ENCODE results near the gene LRRC28.
A peak's percentile ranks its signal among the peaks of the same experiment; 100 is the strongest.

LRRC28 gene

DNA sequence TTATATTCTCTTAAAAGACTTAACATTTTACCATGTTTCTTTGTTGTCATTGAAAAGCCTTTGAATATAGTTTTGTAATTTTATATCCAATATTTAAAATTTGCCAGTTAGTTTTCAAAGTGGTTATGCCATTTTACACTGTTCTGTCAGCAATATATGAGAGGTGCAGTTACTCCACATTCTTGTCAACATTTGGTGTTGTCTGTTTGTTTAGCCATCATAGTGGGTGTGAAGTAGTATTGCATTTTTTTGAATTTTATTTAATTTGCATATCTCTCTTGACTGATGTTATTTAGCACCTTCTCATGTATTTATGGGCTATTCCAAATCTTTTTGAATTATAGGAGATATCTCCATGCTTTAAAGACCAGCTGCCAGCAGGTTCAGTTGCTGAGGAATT lies 40.4 kb downstream of the LRRC28 start:
- H3K36me3 ChIP-seq: peaks cover 24% of the 10 kb centered on the region

DNA sequence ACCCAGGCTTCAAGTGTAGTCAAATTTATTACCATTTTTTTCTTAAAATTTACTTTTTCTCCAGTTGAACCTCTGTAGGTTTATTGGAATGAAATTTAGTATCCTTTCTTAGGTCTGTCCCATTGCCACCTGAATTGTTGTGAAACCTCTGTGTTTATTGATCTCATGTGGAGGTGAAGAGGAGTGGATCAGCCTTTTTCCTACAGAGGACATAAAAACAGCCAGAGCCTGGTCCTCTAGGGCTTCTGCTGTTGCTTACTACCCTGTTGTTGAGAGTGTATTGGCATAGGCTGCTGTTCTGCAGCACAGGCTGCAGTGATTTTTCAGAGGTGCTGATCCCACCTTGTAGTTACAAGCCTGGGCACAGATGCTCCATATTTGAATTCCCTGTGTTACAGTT lies 44.6 kb downstream of the LRRC28 start:
- Histone ChIP-seq H3K36me3 (peaks cover 20% of the 10 kb centered on the region), H3K9ac (no peak overlapping the region), H3K4me3 (no peak overlapping the region), H3K4me1 (no peaks in the 10 kb centered on the region), H4K20me1 (no peaks in the 10 kb centered on the region), H3K27me3 (no peaks in the 10 kb centered on the region), H3K27ac (no peak overlapping the region), H3K4me2 (no peak overlapping the region), H3K9me3 (peaks cover 8% of the 10 kb centered on the region; the same call in 1 of the 2 replicates)
- TF ChIP-seq Cebpa-rat (IDR thresholded peaks at IDR 0.05): no peak

More for the DNA sequence above, 40.4 kb downstream of the LRRC28 start:
- Histone ChIP-seq H3K9ac (no peak overlapping the region), H3K9me3 (peaks cover 8% of the 10 kb centered on the region; the same call in 1 of the 2 replicates), H3K4me1 (no peaks in the 10 kb centered on the region), H3K4me3 (no peak overlapping the region), H3K27me3 (no peaks in the 10 kb centered on the region), H4K20me1 (no peaks in the 10 kb centered on the region), H3K4me2 (no peak overlapping the region), H3K27ac (no peak overlapping the region)
- no peak for TF ChIP-seq Cebpa-rat (IDR thresholded peaks at IDR 0.05)

DNA sequence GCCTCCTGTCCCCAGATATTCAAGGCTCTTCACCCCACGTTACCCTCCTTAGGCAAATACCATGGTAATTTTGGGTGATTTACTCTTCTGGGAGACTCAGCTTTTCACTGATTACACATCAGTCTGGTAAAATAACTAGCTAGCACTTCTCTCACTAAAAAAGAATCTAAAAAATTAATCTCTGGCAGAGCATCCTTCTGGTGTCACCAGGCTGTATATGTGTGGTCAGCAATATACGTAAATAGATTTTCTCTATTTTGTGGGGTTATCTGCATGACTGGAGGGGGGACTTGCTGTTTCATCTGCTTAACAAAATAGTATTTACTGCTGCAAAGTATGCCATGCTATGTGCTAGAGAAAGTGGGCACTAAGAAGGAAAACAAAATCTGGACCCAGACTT lies 45.1 kb downstream of the LRRC28 start:
- Histone ChIP-seq H3K27me3 (no peaks in the 10 kb centered on the region), H3K4me1 (no peaks in the 10 kb centered on the region), H3K4me3 (no peak overlapping the region), H3K9ac (no peak overlapping the region), H3K9me3 (peaks cover 8% of the 10 kb centered on the region; the same call in 1 of the 2 replicates), H4K20me1 (no peaks in the 10 kb centered on the region), H3K36me3 (peaks cover 19% of the 10 kb centered on the region), H3K4me2 (no peak overlapping the region), H3K27ac (no peak overlapping the region)
- no peak for TF ChIP-seq Cebpa-rat (IDR thresholded peaks at IDR 0.05)

DNA sequence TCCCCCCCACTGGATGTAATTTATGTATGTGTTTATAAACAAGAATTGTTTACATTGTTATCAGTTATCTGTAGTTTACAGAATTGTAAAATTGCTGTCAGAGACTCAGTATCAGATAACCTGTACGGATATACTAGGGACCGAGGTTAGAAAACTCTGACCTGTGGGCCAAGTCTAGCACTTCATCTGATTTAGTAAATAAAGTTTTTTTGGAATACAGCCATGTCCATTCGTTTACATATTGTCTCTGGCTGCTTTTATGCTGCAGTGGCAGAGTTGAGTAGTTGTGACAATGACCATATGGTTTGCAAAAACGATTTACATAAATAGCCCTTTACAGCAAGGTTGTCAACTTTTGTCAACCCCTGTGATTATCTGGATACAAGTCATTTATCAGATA lies 52.6 kb downstream of the LRRC28 start:
- no peak for TF ChIP-seq Cebpa-rat (IDR thresholded peaks at IDR 0.05)
- Histone ChIP-seq H3K9me3 (no peaks in the 10 kb centered on the region), H3K9ac (no peak overlapping the region), H3K36me3 (no peaks in the 10 kb centered on the region), H3K27me3 (no peaks in the 10 kb centered on the region), H3K4me1 (no peaks in the 10 kb centered on the region), H3K4me2 (no peak overlapping the region), H3K27ac (no peak overlapping the region), H3K4me3 (no peak overlapping the region), H4K20me1 (no peaks in the 10 kb centered on the region)

DNA sequence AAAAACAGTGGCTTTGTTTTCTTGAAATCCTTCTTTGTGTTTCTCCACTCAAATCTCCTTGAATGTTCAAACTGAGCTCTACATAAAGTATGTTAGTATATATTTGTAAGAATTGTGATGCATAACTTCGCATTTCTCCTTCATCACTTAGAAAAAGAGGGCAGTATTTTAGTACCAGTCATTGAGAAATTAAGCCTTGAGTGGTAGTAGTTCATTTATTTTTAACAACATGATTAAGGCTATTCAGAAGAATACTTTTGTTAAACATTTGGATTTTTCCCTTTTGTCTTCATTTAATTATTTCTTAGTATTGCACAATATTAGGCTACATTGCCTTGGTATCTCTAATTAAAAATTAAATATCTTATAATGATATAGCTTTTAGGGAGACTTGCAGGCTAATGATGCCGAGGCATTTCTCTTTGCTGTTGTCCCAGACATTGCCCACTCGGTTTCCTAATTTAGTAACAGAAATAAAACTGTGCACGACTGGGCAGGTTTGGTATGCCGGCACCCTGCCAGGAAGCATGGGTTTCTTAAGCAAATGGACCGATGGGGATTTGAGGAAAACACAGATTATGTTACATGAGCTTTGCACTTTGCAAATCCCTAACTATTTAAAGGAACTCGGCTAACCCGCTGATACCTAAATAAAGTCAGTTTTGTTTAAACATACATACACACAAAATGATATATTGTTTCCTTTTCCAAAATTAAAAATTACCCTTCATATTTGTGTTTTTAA lies 54.7 kb downstream of the LRRC28 start:
- Histone ChIP-seq H3K4me2 (no peak overlapping the region), H3K9me3 (0 out of 2 replicates have a peak, but pooled peaks cover 4% of the 10 kb centered on the region), H3K27ac (no peak overlapping the region), H3K27me3 (no peaks in the 10 kb centered on the region), H3K4me1 (no peaks in the 10 kb centered on the region), H3K4me3 (no peak overlapping the region), H4K20me1 (no peaks in the 10 kb centered on the region), H3K36me3 (no peaks in the 10 kb centered on the region), H3K9ac (no peak overlapping the region)
- 0 out of 2 replicates have a peak, but pooled peaks have one; percentile 32 for TF ChIP-seq Cebpa-rat (IDR thresholded peaks at IDR 0.05)

DNA sequence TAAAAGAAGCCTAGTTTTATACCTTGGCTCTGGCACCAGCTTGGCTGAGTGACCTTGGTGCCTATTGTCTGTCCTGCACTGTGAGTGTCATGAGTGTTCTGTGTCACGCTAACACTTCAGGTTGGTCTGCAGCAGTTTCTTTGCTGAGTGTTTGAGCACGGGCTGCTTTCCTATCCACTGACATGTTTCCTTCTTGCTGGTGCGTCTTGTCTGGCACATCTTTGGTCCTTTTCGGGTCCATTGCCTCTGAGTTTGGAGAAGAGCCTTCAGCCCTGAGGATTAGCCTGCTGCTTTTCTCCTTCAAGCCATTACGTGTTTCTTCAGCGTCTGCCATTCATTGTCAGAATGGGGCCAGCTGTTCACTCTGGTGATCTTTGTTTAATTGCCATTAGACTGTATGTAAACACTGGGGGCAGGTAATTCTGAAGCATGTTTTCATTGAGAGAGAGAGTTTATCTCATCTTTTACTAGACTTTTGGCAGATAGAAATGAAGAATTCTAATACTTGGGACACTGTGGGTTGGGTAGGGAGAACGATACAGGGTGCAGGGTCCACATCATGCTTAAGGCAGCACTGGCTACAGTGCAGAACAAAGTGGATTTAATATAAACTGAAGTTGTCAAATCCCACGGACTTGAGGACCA lies 55.5 kb downstream of the LRRC28 start:
- no peaks in the 10 kb centered on the region for H3K36me3 ChIP-seq
- TF ChIP-seq Cebpa-rat (IDR thresholded peaks at IDR 0.05): no peak
- H3K4me3 ChIP-seq: no peak overlapping the region
- no peaks in the 10 kb centered on the region for H3K4me1 ChIP-seq
- H3K27me3 ChIP-seq: no peaks in the 10 kb centered on the region
- 0 out of 2 replicates have a peak, but pooled peaks cover 4% of the 10 kb centered on the region for H3K9me3 ChIP-seq
- H3K4me2 ChIP-seq: no peak overlapping the region
- no peaks in the 10 kb centered on the region for H4K20me1 ChIP-seq
- no peak overlapping the region for H3K9ac ChIP-seq
- H3K27ac ChIP-seq: no peak overlapping the region

DNA sequence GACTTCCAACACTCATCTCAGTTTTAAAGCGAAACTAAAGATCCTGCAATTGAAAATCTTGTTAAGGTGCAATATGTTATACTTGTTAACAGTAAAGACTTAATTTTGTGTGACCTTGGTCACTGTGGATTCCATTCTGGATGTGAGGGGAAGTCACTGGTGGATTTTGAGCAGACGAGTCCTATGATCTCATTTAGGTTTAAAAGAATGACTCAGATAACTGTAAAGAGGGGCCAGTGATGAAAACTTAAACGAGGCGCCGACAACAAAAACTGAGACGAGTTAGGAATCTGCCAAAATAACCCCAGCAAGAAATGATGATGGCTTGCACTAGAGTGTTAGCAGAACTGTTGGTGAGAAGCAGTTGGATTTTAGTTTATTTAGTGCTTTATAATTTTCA lies 56.5 kb downstream of the LRRC28 start:
- Histone ChIP-seq H3K36me3 (peaks cover 7% of the 10 kb centered on the region; the same call in 1 of the 2 replicates), H3K4me2 (no peak overlapping the region), H3K4me1 (no peaks in the 10 kb centered on the region), H3K4me3 (no peak overlapping the region), H3K9me3 (peaks cover 12% of the 10 kb centered on the region), H3K27ac (no peak overlapping the region), H3K9ac (no peak overlapping the region), H4K20me1 (no peaks in the 10 kb centered on the region), H3K27me3 (no peaks in the 10 kb centered on the region)
- TF ChIP-seq Cebpa-rat (IDR thresholded peaks at IDR 0.05): no peak

DNA sequence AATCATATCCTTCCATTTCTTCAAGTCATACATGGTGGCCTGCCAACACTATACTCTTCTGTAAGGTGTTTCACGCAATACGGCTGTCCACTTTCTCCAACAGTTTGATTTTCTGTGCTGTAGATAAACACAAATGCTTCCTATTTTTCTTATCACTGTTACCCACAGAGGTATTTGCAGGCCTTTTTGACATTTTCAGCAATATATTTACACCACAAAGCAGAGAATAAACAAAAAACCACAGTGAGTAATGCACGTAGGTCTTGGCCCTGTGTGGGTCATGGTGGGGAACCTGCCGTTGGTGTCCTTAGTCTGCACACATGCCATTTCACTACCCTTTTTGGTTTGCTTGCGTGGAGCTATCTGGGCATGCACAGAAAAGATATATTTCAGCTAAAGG lies 59.5 kb downstream of the LRRC28 start:
- Histone ChIP-seq H3K4me2 (no peak overlapping the region), H3K36me3 (peaks cover 10% of the 10 kb centered on the region; the same call in 1 of the 2 replicates), H3K4me1 (no peaks in the 10 kb centered on the region), H3K9me3 (peaks cover 26% of the 10 kb centered on the region), H3K27me3 (no peaks in the 10 kb centered on the region), H3K27ac (no peak overlapping the region), H3K9ac (no peak overlapping the region), H4K20me1 (no peaks in the 10 kb centered on the region), H3K4me3 (no peak overlapping the region)
- TF ChIP-seq Cebpa-rat (IDR thresholded peaks at IDR 0.05): no peak

DNA sequence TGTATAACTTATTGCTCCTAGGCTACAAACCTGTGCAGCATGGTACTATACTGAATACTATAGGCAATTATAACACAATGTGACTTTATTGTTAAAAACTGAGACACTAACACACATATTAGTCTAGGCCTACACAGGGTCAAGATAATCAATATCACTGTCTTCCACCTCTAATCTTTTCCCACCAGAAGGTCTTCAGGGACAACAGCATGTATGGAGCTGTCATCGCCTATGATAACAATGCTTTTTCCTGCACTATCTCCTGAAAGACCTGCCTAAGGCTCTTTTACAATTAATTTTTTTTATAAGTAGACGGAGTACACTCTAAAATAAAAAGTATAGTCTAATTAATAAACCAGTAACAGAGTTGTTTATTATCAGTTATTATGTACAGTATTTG lies 60.9 kb downstream of the LRRC28 start:
- H3K9ac ChIP-seq: no peak overlapping the region

DNA sequence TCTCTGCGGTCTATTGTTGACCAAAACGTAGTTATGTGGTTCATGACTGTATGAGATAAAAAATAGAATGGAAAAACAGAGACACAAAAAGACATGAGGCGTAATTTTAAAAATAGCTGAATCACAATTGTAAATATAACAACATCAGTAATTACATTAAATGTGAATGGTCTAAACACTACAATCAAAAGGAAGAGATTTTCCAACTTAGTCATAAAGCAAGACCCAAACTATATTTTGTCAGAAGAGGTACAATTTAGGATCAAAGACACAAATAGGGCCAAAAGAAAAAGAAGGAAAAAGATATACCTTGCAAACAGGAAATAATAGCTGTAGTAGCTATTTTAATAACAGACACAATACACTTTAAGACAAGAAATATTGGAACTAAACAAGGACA lies 61.5 kb downstream of the LRRC28 start:
- Histone ChIP-seq H3K4me3 (no peak overlapping the region), H3K4me2 (no peak overlapping the region), H3K9me3 (peaks cover 26% of the 10 kb centered on the region), H3K36me3 (peaks cover 10% of the 10 kb centered on the region; the same call in 1 of the 2 replicates), H4K20me1 (no peaks in the 10 kb centered on the region), H3K4me1 (no peaks in the 10 kb centered on the region), H3K27ac (no peak overlapping the region), H3K27me3 (no peaks in the 10 kb centered on the region), H3K9ac (no peak overlapping the region)
- TF ChIP-seq Cebpa-rat (IDR thresholded peaks at IDR 0.05): no peak

More for the DNA sequence above, 60.9 kb downstream of the LRRC28 start:
- Histone ChIP-seq H4K20me1 (no peaks in the 10 kb centered on the region), H3K4me3 (no peak overlapping the region), H3K9me3 (peaks cover 26% of the 10 kb centered on the region), H3K27ac (no peak overlapping the region), H3K27me3 (no peaks in the 10 kb centered on the region), H3K36me3 (peaks cover 10% of the 10 kb centered on the region; the same call in 1 of the 2 replicates), H3K4me2 (no peak overlapping the region), H3K4me1 (no peaks in the 10 kb centered on the region)
- no peak for TF ChIP-seq Cebpa-rat (IDR thresholded peaks at IDR 0.05)

Measured in BLaER1 (cell line).